NB4 (cell line): ENCODE data around the gene PALM3.

Experiments used
- MAX ChIP-seq: IDR thresholded peaks from 2 replicates; pipeline ENCODE4 v1.6.1; 2011; ENCODE audit warnings: low read depth, low read length
- TF ChIP-seq, protein P1 (sequence below): IDR thresholded peaks from one replicate; pipeline ENCODE4 v1.5.1; 2012; ENCODE audit warnings: low read depth, low read length

DNA sequence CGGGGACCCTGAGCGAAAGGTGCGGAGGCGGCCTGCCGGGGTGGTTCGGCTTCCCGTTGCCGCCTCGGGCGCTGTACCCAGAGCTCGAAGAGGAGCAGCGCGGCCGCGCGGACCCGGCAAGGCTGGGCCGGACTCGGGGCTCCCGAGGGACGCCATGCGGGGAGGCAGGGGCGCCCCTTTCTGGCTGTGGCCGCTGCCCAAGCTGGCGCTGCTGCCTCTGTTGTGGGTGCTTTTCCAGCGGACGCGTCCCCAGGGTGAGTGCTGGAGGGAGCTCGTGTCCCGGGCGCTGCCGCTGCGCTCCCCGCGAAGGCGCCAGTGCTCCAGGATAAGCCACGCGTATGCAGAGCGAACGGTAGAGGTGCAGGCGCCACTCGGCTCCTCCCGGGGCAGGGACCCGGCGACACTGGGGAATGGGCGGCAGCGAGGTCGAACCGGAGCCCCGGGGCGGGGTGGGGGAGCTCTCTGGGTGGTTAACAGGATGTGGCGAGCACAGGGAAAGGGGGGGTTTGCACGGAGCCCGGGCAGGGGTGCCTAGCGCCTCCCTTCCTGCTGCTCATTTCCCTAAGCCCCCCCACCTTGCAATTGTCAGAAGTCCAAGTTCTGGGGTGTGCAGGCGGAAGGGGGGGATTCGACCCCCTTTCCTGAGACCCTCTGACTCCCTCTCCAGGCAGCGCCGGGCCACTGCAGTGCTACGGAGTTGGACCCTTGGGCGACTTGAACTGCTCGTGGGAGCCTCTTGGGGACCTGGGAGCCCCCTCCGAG is 30.0 kb downstream of the PALM3 start, which contains the start of gene IL27RA:
- TF ChIP-seq, protein P1, sequence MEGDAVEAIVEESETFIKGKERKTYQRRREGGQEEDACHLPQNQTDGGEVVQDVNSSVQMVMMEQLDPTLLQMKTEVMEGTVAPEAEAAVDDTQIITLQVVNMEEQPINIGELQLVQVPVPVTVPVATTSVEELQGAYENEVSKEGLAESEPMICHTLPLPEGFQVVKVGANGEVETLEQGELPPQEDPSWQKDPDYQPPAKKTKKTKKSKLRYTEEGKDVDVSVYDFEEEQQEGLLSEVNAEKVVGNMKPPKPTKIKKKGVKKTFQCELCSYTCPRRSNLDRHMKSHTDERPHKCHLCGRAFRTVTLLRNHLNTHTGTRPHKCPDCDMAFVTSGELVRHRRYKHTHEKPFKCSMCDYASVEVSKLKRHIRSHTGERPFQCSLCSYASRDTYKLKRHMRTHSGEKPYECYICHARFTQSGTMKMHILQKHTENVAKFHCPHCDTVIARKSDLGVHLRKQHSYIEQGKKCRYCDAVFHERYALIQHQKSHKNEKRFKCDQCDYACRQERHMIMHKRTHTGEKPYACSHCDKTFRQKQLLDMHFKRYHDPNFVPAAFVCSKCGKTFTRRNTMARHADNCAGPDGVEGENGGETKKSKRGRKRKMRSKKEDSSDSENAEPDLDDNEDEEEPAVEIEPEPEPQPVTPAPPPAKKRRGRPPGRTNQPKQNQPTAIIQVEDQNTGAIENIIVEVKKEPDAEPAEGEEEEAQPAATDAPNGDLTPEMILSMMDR, result peak; percentile 75
- TF ChIP-seq MAX, result no peak
